HG03045 (cell line): ENCODE measurements around the gene IGFBP5.

Experiments used
- ATAC-seq: cut with Tn5 transposase; IDR thresholded peaks from one replicate; pipeline ENCODE4 v1.9.1; 2021; ENCODE audit warnings: mild to moderate bottlenecking, moderate library complexity; ENCODE audit not compliant: unreplicated experiment

IGFBP5 gene

GRCh38 chr2:216714376-216714775 lies 19.0 kb upstream of the IGFBP5 start:
- ATAC-seq = no peak

GRCh38 chr2:216713691-216714336 lies 18.5 kb upstream of the IGFBP5 start:
- no peak for ATAC-seq

GRCh38 chr2:216711348-216711747 lies 16.0 kb upstream of the IGFBP5 start:
- ATAC-seq = no peak

GRCh38 chr2:216710551-216711301 lies 15.4 kb upstream of the IGFBP5 start:
- no peak for ATAC-seq

- no peak for ATAC-seq
These were observed 7.4 kb upstream of the IGFBP5 start for GRCh38 chr2:216702756-216703155.

GRCh38 chr2:216701544-216701943 lies 6.2 kb upstream of the IGFBP5 start:
- no peak for ATAC-seq

GRCh38 chr2:216700781-216701180 lies 5.4 kb upstream of the IGFBP5 start:
- ATAC-seq = no peak

GRCh38 chr2:216700088-216700567 lies 4.8 kb upstream of the IGFBP5 start:
- ATAC-seq = no peak

GRCh38 chr2:216698895-216699294 lies 3.5 kb upstream of the IGFBP5 start:
- ATAC-seq = no peak

- no peak for ATAC-seq
These were observed 2.9 kb upstream of the IGFBP5 start for GRCh38 chr2:216698293-216698692.

GRCh38 chr2:216696751-216697560 lies 1.6 kb upstream of the IGFBP5 start:
- ATAC-seq = no peak

- no peak for ATAC-seq
These were observed 972 bp upstream of the IGFBP5 start for GRCh38 chr2:216696321-216696720.

GRCh38 chr2:216694826-216695217 lies 527 bp downstream of the IGFBP5 start:
- no peak for ATAC-seq

GRCh38 chr2:216694082-216694825 lies 1.1 kb downstream of the IGFBP5 start:
- no peak for ATAC-seq

- no peak for ATAC-seq
These were observed 1.8 kb downstream of the IGFBP5 start for GRCh38 chr2:216693414-216694080.

GRCh38 chr2:216692636-216693413 lies 2.5 kb downstream of the IGFBP5 start:
- no peak for ATAC-seq

- no peak for ATAC-seq
These were observed 4.3 kb downstream of the IGFBP5 start for GRCh38 chr2:216690853-216691741.

GRCh38 chr2:216690456-216690852 lies 4.9 kb downstream of the IGFBP5 start:
- no peak for ATAC-seq

- ATAC-seq = no peak
These were observed 6.0 kb downstream of the IGFBP5 start for GRCh38 chr2:216689397-216689796.
